Measurements from ENCODE around the gene NDUFA1. TPM values are rescaled to one million over a fixed set of nuclear protein-coding genes. Genes with fewer than 3 reads are reported as not detected.
A peak's percentile ranks its signal among the peaks of the same experiment; 100 is the strongest.
"Not testable (repeated sequence)": the region's sequence is repeated elsewhere in the genome, so short reads cannot be mapped to it uniquely, and the experiment has no call there.

The NDUFA1 gene
- total RNA-seq: 100 to 1,000 TPM; 110 to 111 TPM

- no peaks in the 10 kb centered on the region for H3K27me3 Mint-ChIP-seq (ENCODE audit: low read depth)
- H3K4me1 Mint-ChIP-seq (ENCODE audit: low read depth): peaks cover 12% of the 10 kb centered on the region
- CTCF ChIA-PET: interaction anchor here (1.5 to 2.2 kb wide), 2 partner anchors 19 to 81 kb away, joined by 8 read pairs; partner anchors contain the start of genes RPL39 and UPF3B
- DNase-seq (peak; percentile 89), ATAC-seq (peak; percentile 93)
- H3K9me3 Mint-ChIP-seq (ENCODE audit: insufficient read depth): no peaks in the 10 kb centered on the region
- POLR2A ChIA-PET: interaction anchor here (0.6 to 2.5 kb wide), 12 partner anchors 10 to 674 kb away, joined by 3 to 27 read pairs (median 4); partner anchors contain the start of genes NKRF, RPL39, SEPTIN6 and SOWAHD
- peak within 1 kb of the TSS; percentile 100 for H3K27ac Mint-ChIP-seq
- peak within 1 kb of the TSS; percentile 98 for H3K4me3 Mint-ChIP-seq
- H3K36me3 Mint-ChIP-seq (ENCODE audit: low read depth): peaks cover 20% of the 10 kb centered on the region
Measured at GRCh38 chrX:119871599-119872395, at the start of gene NDUFA1, which contains the start of gene RNF113A. Gene NDUFA1 (plus strand): TSS chrX:119871832. CDS start chrX:119871912, 80 bp downstream. Gene RNF113A (minus strand): TSS chrX:119871733. CDS start chrX:119871613, 120 bp downstream.

GRCh38 chrX:119824221-119824620, 47.4 kb upstream of the NDUFA1 start:
- H3K36me3 Mint-ChIP-seq (ENCODE audit: low read depth); POLR2A ChIA-PET; H3K27ac Mint-ChIP-seq; ATAC-seq; H3K4me3 Mint-ChIP-seq; CTCF ChIA-PET; H3K27me3 Mint-ChIP-seq (ENCODE audit: low read depth); H3K9me3 Mint-ChIP-seq (ENCODE audit: insufficient read depth); DNase-seq: not testable (repeated sequence)
- H3K4me1 Mint-ChIP-seq (ENCODE audit: low read depth): peaks cover 20% of the 10 kb centered on the region

GRCh38 chrX:119826399-119826959, 45.2 kb upstream of the NDUFA1 start:
- no peaks in the 10 kb centered on the region for H3K9me3 Mint-ChIP-seq (ENCODE audit: insufficient read depth)
- POLR2A ChIA-PET: no interaction called here
- H3K4me1 Mint-ChIP-seq (ENCODE audit: low read depth): peaks cover 20% of the 10 kb centered on the region
- H3K36me3 Mint-ChIP-seq (ENCODE audit: low read depth): peaks cover 16% of the 10 kb centered on the region
- ATAC-seq (no peak), DNase-seq (no peak)
- H3K4me3 Mint-ChIP-seq: no peak overlapping the region
- no peaks in the 10 kb centered on the region for H3K27me3 Mint-ChIP-seq (ENCODE audit: low read depth)
- CTCF ChIA-PET: no interaction called here
- no peak overlapping the region for H3K27ac Mint-ChIP-seq

- Mint-ChIP-seq H3K27me3 (ENCODE audit: low read depth) (no peaks in the 10 kb centered on the region), H3K4me1 (ENCODE audit: low read depth) (peaks cover 9% of the 10 kb centered on the region), H3K27ac (no peak overlapping the region), H3K36me3 (ENCODE audit: low read depth) (peaks cover 21% of the 10 kb centered on the region), H3K4me3 (no peak overlapping the region), H3K9me3 (ENCODE audit: insufficient read depth) (no peaks in the 10 kb centered on the region)
- ATAC-seq (no peak), DNase-seq (no peak)
- ChIA-PET CTCF (no interaction called here), POLR2A (no interaction called here)
Measured at GRCh38 chrX:119828446-119828845, 43.2 kb upstream of the NDUFA1 start.

- DNase-seq: no peak
- ChIA-PET POLR2A (no interaction called here), CTCF (interaction anchor here (0.6 to 1.0 kb wide), 2 partner anchors 15 to 49 kb away, joined by 3 read pairs; no protein-coding TSS in a partner anchor)
- Mint-ChIP-seq H3K9me3 (ENCODE audit: insufficient read depth) (no peaks in the 10 kb centered on the region), H3K4me1 (ENCODE audit: low read depth) (no peaks in the 10 kb centered on the region), H3K27me3 (ENCODE audit: low read depth) (no peaks in the 10 kb centered on the region), H3K27ac (no peak overlapping the region), H3K36me3 (ENCODE audit: low read depth) (peaks cover 42% of the 10 kb centered on the region), H3K4me3 (no peak overlapping the region)
- ATAC-seq: no peak
Measured at GRCh38 chrX:119833905-119834304, 37.7 kb upstream of the NDUFA1 start.

- ATAC-seq (peak; percentile 98), DNase-seq (peak; percentile 96)
- ChIA-PET POLR2A (interaction anchor here (1.2 to 1.7 kb wide), 5 partner anchors 9 to 66 kb away, joined by 3 to 18 read pairs (median 4); partner anchors contain the start of genes NDUFA1, RNF113A and RPL39), CTCF (interaction anchor here (0.9 to 1.8 kb wide), 4 partner anchors 18 to 68 kb away, joined by 4 to 10 read pairs (median 6); partner anchors contain the start of gene RPL39)
- Mint-ChIP-seq H3K36me3 (ENCODE audit: low read depth) (peaks cover 23% of the 10 kb centered on the region), H3K4me1 (ENCODE audit: low read depth) (peaks cover 13% of the 10 kb centered on the region), H3K4me3 (peak within 1 kb of the TSS; percentile 88), H3K27ac (peak within 1 kb of the TSS; percentile 88), H3K9me3 (ENCODE audit: insufficient read depth) (no peaks in the 10 kb centered on the region), H3K27me3 (ENCODE audit: low read depth) (peaks cover under 1% of the 10 kb centered on the region)
Measured at GRCh38 chrX:119852382-119853353, 19.0 kb upstream of the NDUFA1 start, which contains the start of gene UPF3B. Gene UPF3B (minus strand): TSS chrX:119852963. CDS start chrX:119852928, 35 bp downstream.

GRCh38 chrX:119853444-119853843, 18.2 kb upstream of the NDUFA1 start:
- peaks cover 3% of the 10 kb centered on the region for H3K27me3 Mint-ChIP-seq (ENCODE audit: low read depth)
- H3K4me3 Mint-ChIP-seq: peak overlapping the region; percentile 88
- peaks cover 13% of the 10 kb centered on the region for H3K4me1 Mint-ChIP-seq (ENCODE audit: low read depth)
- CTCF ChIA-PET: interaction anchor here (0.9 to 1.8 kb wide), 4 partner anchors 17 to 69 kb away, joined by 4 to 10 read pairs (median 6); partner anchors contain the start of gene RPL39
- POLR2A ChIA-PET: interaction anchor here (1.2 to 1.7 kb wide), 5 partner anchors 9 to 67 kb away, joined by 3 to 18 read pairs (median 4); partner anchors contain the start of genes NDUFA1, RNF113A and RPL39
- no peak for ATAC-seq
- peak overlapping the region; percentile 88 for H3K27ac Mint-ChIP-seq
- no peaks in the 10 kb centered on the region for H3K9me3 Mint-ChIP-seq (ENCODE audit: insufficient read depth)
- H3K36me3 Mint-ChIP-seq (ENCODE audit: low read depth): peaks cover 20% of the 10 kb centered on the region
- DNase-seq: no peak

- peak overlapping the region; percentile 98 for H3K4me3 Mint-ChIP-seq
- H3K36me3 Mint-ChIP-seq (ENCODE audit: low read depth): peaks cover 16% of the 10 kb centered on the region
- DNase-seq (peak; percentile 37), ATAC-seq (peak; percentile 23)
- ChIA-PET POLR2A (interaction anchor here (0.7 to 2.5 kb wide), 12 partner anchors 8 to 265 kb away, joined by 3 to 27 read pairs (median 4); partner anchors contain the start of genes NKRF, RPL39, SEPTIN6 and SOWAHD), CTCF (interaction anchor here (1.0 to 2.2 kb wide), 4 partner anchors 16 to 354 kb away, joined by 3 to 8 read pairs (median 6); partner anchors contain the start of genes RPL39 and UPF3B)
- H3K27ac Mint-ChIP-seq: peak overlapping the region; percentile 100
- no peaks in the 10 kb centered on the region for H3K9me3 Mint-ChIP-seq (ENCODE audit: insufficient read depth)
- no peaks in the 10 kb centered on the region for H3K27me3 Mint-ChIP-seq (ENCODE audit: low read depth)
- peaks cover 12% of the 10 kb centered on the region for H3K4me1 Mint-ChIP-seq (ENCODE audit: low read depth)
Measured at GRCh38 chrX:119870626-119871131, 953 bp upstream of the NDUFA1 start.

GRCh38 chrX:119871245-119871598, 410 bp upstream of the NDUFA1 start:
- peak overlapping the region; percentile 98 for H3K4me3 Mint-ChIP-seq
- ATAC-seq (peak; percentile 56), DNase-seq (no peak)

GRCh38 chrX:119878740-119879139, 7.1 kb downstream of the NDUFA1 start:
- Mint-ChIP-seq H3K4me1 (ENCODE audit: low read depth) (peaks cover 27% of the 10 kb centered on the region), H3K36me3 (ENCODE audit: low read depth) (peaks cover 17% of the 10 kb centered on the region), H3K4me3 (no peak overlapping the region), H3K27ac (peak overlapping the region; percentile 61), H3K9me3 (ENCODE audit: insufficient read depth) (no peaks in the 10 kb centered on the region), H3K27me3 (ENCODE audit: low read depth) (no peaks in the 10 kb centered on the region)
- ChIA-PET CTCF (interaction anchor here (1.0 to 2.3 kb wide), 5 partner anchors 9 to 123 kb away, joined by 3 to 9 read pairs (median 4); partner anchors contain the start of genes RPL39 and UPF3B), POLR2A (interaction anchor here (0.7 to 1.1 kb wide), 2 partner anchors 8 to 87 kb away, joined by 3 to 5 read pairs; partner anchors contain the start of gene RPL39)
- ATAC-seq (no peak), DNase-seq (no peak)

More at GRCh38 chrX:119871245-119871598, 410 bp upstream of the NDUFA1 start:
- Mint-ChIP-seq H3K36me3 (ENCODE audit: low read depth) (peaks cover 20% of the 10 kb centered on the region), H3K27me3 (ENCODE audit: low read depth) (no peaks in the 10 kb centered on the region), H3K4me1 (ENCODE audit: low read depth) (peaks cover 12% of the 10 kb centered on the region), H3K27ac (peak overlapping the region; percentile 100), H3K9me3 (ENCODE audit: insufficient read depth) (no peaks in the 10 kb centered on the region)
- POLR2A ChIA-PET: interaction anchor here (0.6 to 2.5 kb wide), 14 partner anchors 8 to 674 kb away, joined by 3 to 27 read pairs (median 4); partner anchors contain the start of genes NKRF, RPL39, SEPTIN6 and SOWAHD
- CTCF ChIA-PET: interaction anchor here (1.5 to 2.2 kb wide), 2 partner anchors 18 to 80 kb away, joined by 8 read pairs; partner anchors contain the start of genes RPL39 and UPF3B

Data from activated CD8-positive, alpha-beta T cell treated with anti-CD3 and anti-CD28 coated beads, Interleukin-2, amount 10 ng/mL, durations not matched to agents 7 days and 5 days (primary cell).